IMR-90 (cell line): ENCODE data around the gene KAZN. TPM values are rescaled to one million over a fixed set of nuclear protein-coding genes. Genes with fewer than 3 reads are reported as not detected.

Experiments used
- ATAC-seq: fragments of 200-7000 bp; cut with Tn5 transposase; 2 replicates; pipeline ENCODE4 v1.9.1; 2020; ENCODE audit warnings: low read depth, mild to moderate bottlenecking, moderate library complexity
- BruUV-seq: library from RNA; stranded (reverse); fragments of 400-500 nt; replicated peaks from 2 replicates; lab custom pipeline; 2021; lab: Mats Ljungman, UMichigan
- CTCF ChIA-PET: fragments of 300-600 bp; formaldehyde crosslinking; extraction: SDS; loops from one replicate; lab custom pipeline; 2021; ENCODE audit warnings: antibody characterized with exemption; lab: Yijun Ruan, JAX
- POLR2A ChIA-PET: fragments of 300-600 bp; sonication (Branson Sonifier 250); formaldehyde crosslinking; loops from one replicate; lab custom pipeline; 2022; ENCODE audit warnings: antibody characterized with exemption; ENCODE audit not compliant: unreplicated experiment; lab: Charles Lee
- DNase-seq: peaks from one replicate; pipeline ENCODE4 v3.0.0; 2013
- H2AFZ ChIP-seq: replicated peaks from 2 replicates; pipeline ENCODE3; 2013; ENCODE audit warnings: low read length, mild to moderate bottlenecking; ENCODE audit not compliant: poor library complexity
- H2AK5ac ChIP-seq: 2 replicates; pipeline ENCODE4 v1.6.1; 2013; ENCODE audit warnings: low read depth, low read length, inconsistent platforms
- H2AK9ac ChIP-seq: replicated peaks from 2 replicates; pipeline ENCODE3; 2013; ENCODE audit warnings: mild to moderate bottlenecking, low read depth, low read length, moderate library complexity; ENCODE audit not compliant: poor library complexity
- H2BK120ac ChIP-seq: 2 replicates; pipeline ENCODE4 v1.6.1; 2013; ENCODE audit warnings: low read depth, low read length, inconsistent platforms
- H2BK15ac ChIP-seq: 3 replicates; pipeline ENCODE4 v1.6.1; 2013; ENCODE audit warnings: low read depth, low read length, inconsistent platforms
- H2BK20ac ChIP-seq: 2 replicates; pipeline ENCODE4 v1.6.1; 2013; ENCODE audit warnings: low read depth, mild to moderate bottlenecking, inconsistent platforms, low read length, moderate library complexity
- H2BK5ac ChIP-seq: 2 replicates; pipeline ENCODE4 v1.6.1; 2013; ENCODE audit warnings: mild to moderate bottlenecking, low read depth, low read length, inconsistent platforms; ENCODE audit not compliant: poor library complexity, severe bottlenecking
- H3K14ac ChIP-seq: replicated peaks from 2 replicates; pipeline ENCODE4 v1.6.1; 2013; ENCODE audit warnings: low read depth, low read length, inconsistent platforms
- H3K18ac ChIP-seq: 2 replicates; pipeline ENCODE4 v1.6.1; 2013; ENCODE audit warnings: low read depth, low read length, control low read depth
- H3K23ac ChIP-seq: 2 replicates; pipeline ENCODE4 v1.6.1; 2013; ENCODE audit warnings: low read depth, low read length, inconsistent platforms
- H3K27ac ChIP-seq: 2 replicates; pipeline ENCODE4 v1.5.1; 2013; ENCODE audit warnings: mild to moderate bottlenecking, control low read depth, low read length; ENCODE audit not compliant: insufficient read depth
- H3K27me3 ChIP-seq: 2 replicates; pipeline ENCODE4 v1.6.1; 2013; ENCODE audit warnings: low read length; ENCODE audit not compliant: control insufficient read depth, insufficient read depth
- H3K36me3 ChIP-seq: 2 replicates; pipeline ENCODE4 v1.6.1; 2013; ENCODE audit warnings: low read length, mixed read lengths; ENCODE audit not compliant: control insufficient read depth, insufficient read depth
- H3K4ac ChIP-seq: 2 replicates; pipeline ENCODE4 v1.6.1; 2013; ENCODE audit warnings: low read depth, low read length, inconsistent platforms
- H3K4me1 ChIP-seq: 2 replicates; pipeline ENCODE4 v1.6.1; 2013; ENCODE audit warnings: low read length, mixed read lengths; ENCODE audit not compliant: control insufficient read depth, insufficient read depth
- H3K4me2 ChIP-seq: 2 replicates; pipeline ENCODE4 v1.6.1; 2013; ENCODE audit warnings: low read depth, mild to moderate bottlenecking, control low read depth, low read length, moderate library complexity
- H3K4me3 ChIP-seq: 2 replicates; pipeline ENCODE4 v1.5.1; 2013; ENCODE audit warnings: low read depth, mild to moderate bottlenecking, control low read depth, low read length, moderate library complexity; ENCODE audit not compliant: insufficient read depth
- H3K56ac ChIP-seq: 2 replicates; pipeline ENCODE4 v1.6.1; 2013; ENCODE audit warnings: low read length, inconsistent platforms; ENCODE audit not compliant: insufficient read depth; ENCODE audit errors: extremely low read depth
- H3K79me1 ChIP-seq, 2 experiments: 2 replicates each; pipeline ENCODE4 v1.6.1; 2013; ENCODE audit warnings: low read length in 2 of 2, inconsistent platforms in 1 of 2, low read depth in 1 of 2
- H3K9ac ChIP-seq: 2 replicates; pipeline ENCODE4 v1.6.1; 2013; ENCODE audit warnings: low read depth, low read length, control low read depth
- H3K9me1 ChIP-seq: 2 replicates; pipeline ENCODE4 v1.6.1; 2013; ENCODE audit warnings: low read length, inconsistent platforms; ENCODE audit not compliant: insufficient read depth
- H3K9me3 ChIP-seq: 2 replicates; pipeline ENCODE4 v1.6.1; 2013; ENCODE audit warnings: low read length; ENCODE audit not compliant: control insufficient read depth, insufficient read depth
- H4K20me1 ChIP-seq: 2 replicates; pipeline ENCODE4 v1.6.1; 2013; ENCODE audit warnings: low read length, inconsistent platforms; ENCODE audit not compliant: insufficient read depth
- H4K5ac ChIP-seq: 2 replicates; pipeline ENCODE4 v1.6.1; 2013; ENCODE audit warnings: mild to moderate bottlenecking, low read depth, low read length, control low read depth
- H4K8ac ChIP-seq, 2 experiments: 2 replicates each; pipeline ENCODE4 v1.6.1; 2013; ENCODE audit warnings: low read depth in 2 of 2, low read length in 2 of 2, control low read depth in 1 of 2, inconsistent platforms in 1 of 2
- H4K91ac ChIP-seq: 2 replicates; pipeline ENCODE4 v1.6.1; 2013; ENCODE audit warnings: low read depth, low read length, inconsistent platforms; ENCODE audit not compliant: insufficient read depth
- BHLHE40 ChIP-seq: fragments of 150-350 bp; IDR thresholded peaks from 2 replicates; pipeline ENCODE4 v1.6.1; 2016; ENCODE audit warnings: mild to moderate bottlenecking, low read depth, low read length
- CEBPB ChIP-seq: IDR thresholded peaks from 2 replicates; pipeline ENCODE4 v1.6.1; 2012; ENCODE audit warnings: low read depth, low read length, improper control_type of control experiment
- CHD1 ChIP-seq: IDR thresholded peaks from 2 replicates; pipeline ENCODE4 v1.6.1; 2012; ENCODE audit warnings: low read depth, low read length, improper control_type of control experiment
- CTCF ChIP-seq: conservative IDR thresholded peaks from 2 replicates; pipeline ENCODE4 v1.5.1; 2012; ENCODE audit warnings: mild to moderate bottlenecking, low read depth, low read length, improper control_type of control experiment
- ELK1 ChIP-seq: fragments of 150-350 bp; IDR thresholded peaks from 2 replicates; pipeline ENCODE4 v1.6.1; 2016; ENCODE audit warnings: low read depth, mild to moderate bottlenecking, low read length, moderate library complexity, borderline replicate concordance
- FOS ChIP-seq: fragments of 150-350 bp; IDR thresholded peaks from 2 replicates; pipeline ENCODE4 v1.6.1; 2016; ENCODE audit warnings: low read depth, low read length
- MAFK ChIP-seq: IDR thresholded peaks from 2 replicates; pipeline ENCODE4 v1.6.1; 2012; ENCODE audit warnings: low read depth, low read length, improper control_type of control experiment
- MAZ ChIP-seq: IDR thresholded peaks from 2 replicates; pipeline ENCODE4 v1.6.1; 2012; ENCODE audit warnings: low read depth, mild to moderate bottlenecking, low read length, improper control_type of control experiment, moderate library complexity, borderline replicate concordance
- MXI1 ChIP-seq: IDR thresholded peaks from 2 replicates; pipeline ENCODE4 v1.6.1; 2012; ENCODE audit warnings: low read depth, mild to moderate bottlenecking, low read length, moderate library complexity, borderline replicate concordance
- NFE2L2 ChIP-seq: fragments of 150-350 bp; IDR thresholded peaks from 2 replicates; pipeline ENCODE4 v1.6.1; 2016; ENCODE audit warnings: low read depth, mild to moderate bottlenecking, low read length
- POLR2A ChIP-seq: IDR thresholded peaks from 2 replicates; pipeline ENCODE4 v1.6.1; 2012; ENCODE audit warnings: mild to moderate bottlenecking, low read depth, low read length
- RAD21 ChIP-seq: IDR thresholded peaks from 2 replicates; pipeline ENCODE4 v1.6.1; 2012; ENCODE audit warnings: low read length, improper control_type of control experiment
- RCOR1 ChIP-seq: IDR thresholded peaks from 2 replicates; pipeline ENCODE4 v1.6.1; 2012; ENCODE audit warnings: mild to moderate bottlenecking, low read length, improper control_type of control experiment; ENCODE audit not compliant: insufficient replicate concordance
- RFX5 ChIP-seq: IDR thresholded peaks from 2 replicates; pipeline ENCODE4 v1.8.0; 2012; ENCODE audit warnings: low read depth, mild to moderate bottlenecking, low read length, moderate library complexity
- SMC3 ChIP-seq: fragments of 150-350 bp; IDR thresholded peaks from 2 replicates; pipeline ENCODE4 v1.6.1; 2016; ENCODE audit warnings: low read depth, mild to moderate bottlenecking, antibody characterized with exemption, low read length, moderate library complexity
- USF2 ChIP-seq: fragments of 150-350 bp; IDR thresholded peaks from 2 replicates; pipeline ENCODE4 v1.6.1; 2017; ENCODE audit warnings: mild to moderate bottlenecking, antibody characterized with exemption, low read length, low read depth
- WGBS, 2 experiments: methylation state at CpG; one replicate each; pipeline versions ENCODE4 v1.1.5 to v1.1.7; 2013; ENCODE audit warnings: missing lambda C conversion rate in 2 of 2; ENCODE audit not compliant: insufficient read length in 1 of 2; ENCODE audit errors: extremely low coverage in 2 of 2; 5-methylcytosine and 5-hydroxymethylcytosine counted together
- dilution Hi-C: fragments of 300-500 bp; cut with HindIII; formaldehyde crosslinking; loops from one replicate; pipeline ENCODE4 v1.14.3; 2018; ENCODE audit warnings: low sequenced_read_pairs; ENCODE audit not compliant: unreplicated experiment
- in situ Hi-C: fragments of 300-500 bp; cut with MboI; formaldehyde crosslinking; loops from 3 replicates; pipeline ENCODE4 v1.14.3; 2019; ENCODE audit warnings: low sequenced_read_pairs, inconsistent platforms, mixed read lengths
- intact Hi-C: fragments of 100-400 bp; cut with micrococcal nuclease; formaldehyde crosslinking; loops from 2 replicates; pipeline ENCODE4 v1.10.0; 2022
- polyA plus RNA-seq, 3 experiments: library from polyadenylated mRNA; depleted of rRNA; stranded (reverse); fragments of >200 nt; gene quantifications; 2 replicates each; pipeline ENCODE4 v1.2.3, GENCODE V29; 2012; ENCODE audit warnings: low replicate concordance in 1 of 3
- total RNA-seq: library from RNA; depleted of rRNA; stranded (reverse); fragments of >200 nt; gene quantifications from 2 replicates; pipeline ENCODE4 v1.2.3, GENCODE V29; 2012

The KAZN gene
- total and polyA plus RNA-seq, 2 of the 4 experiments (the other 2 are of a cell fraction) = 5.2 to 10.5 TPM

DNA sequence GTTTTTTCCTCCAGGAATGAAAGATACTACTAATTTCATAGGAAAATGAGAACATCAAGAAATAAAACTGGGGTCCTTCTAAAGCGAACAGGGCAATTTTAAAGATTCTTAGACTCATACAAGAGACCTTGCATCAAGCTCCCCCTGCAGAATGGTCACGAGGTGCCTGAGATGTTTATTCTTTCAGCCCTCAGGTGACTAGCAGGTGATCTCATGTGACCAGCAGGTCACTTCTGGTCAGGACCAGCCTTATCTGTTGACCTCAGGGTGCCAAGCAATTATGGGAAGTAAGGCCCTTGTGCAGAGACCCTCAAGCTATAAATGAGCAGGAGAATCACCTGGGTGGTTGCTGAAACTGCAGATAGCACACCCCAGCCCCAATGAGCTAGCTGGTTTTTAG, 534.5 kb downstream of the KAZN start:
- no TSS peak for BruUV-seq
- Histone ChIP-seq H4K8ac (no peak overlapping the region), H2BK120ac (no peak overlapping the region), H3K4me3 (no peak overlapping the region), H3K36me3 (no peaks in the 10 kb centered on the region), H3K27ac (no peak overlapping the region), H4K91ac (no peak overlapping the region), H2AFZ (no peak overlapping the region), H3K56ac (no peak overlapping the region), H3K79me1 (no peaks in the 10 kb centered on the region), H2BK5ac (no peak overlapping the region), H3K9me1 (no peaks in the 10 kb centered on the region), H3K9me3 (peaks cover 5% of the 10 kb centered on the region), H4K5ac (no peak overlapping the region), H3K14ac (no peak overlapping the region), H3K4me1 (no peaks in the 10 kb centered on the region), H3K18ac (no peak overlapping the region), H3K4ac (no peak overlapping the region), H3K4me2 (no peak overlapping the region), H2AK5ac (no peak overlapping the region), H4K20me1 (no peaks in the 10 kb centered on the region), H2BK15ac (no peak overlapping the region), H3K9ac (no peak overlapping the region), H3K23ac (no peak overlapping the region), H2BK20ac (no peak overlapping the region), H2AK9ac (no peak overlapping the region), H3K27me3 (peaks cover 21% of the 10 kb centered on the region)
- in situ Hi-C loops (no loop called here), dilution Hi-C loops (no loop called here), intact Hi-C loops (no loop called here)
- ChIA-PET CTCF (interaction anchor here (0.6 to 1.3 kb wide), 2 partner anchors 9 to 295 kb away, joined by 3 to 4 read pairs; no protein-coding TSS in a partner anchor), POLR2A (no interaction called here)
- DNase-seq = no peak
- no peak for TF ChIP-seq FOS
- no peak for TF ChIP-seq POLR2A
- TF ChIP-seq NFE2L2 = no peak
- no peak for TF ChIP-seq ELK1
- TF ChIP-seq MXI1 = no peak
- TF ChIP-seq CTCF = no peak
- no peak for TF ChIP-seq USF2
- no peak for TF ChIP-seq CHD1
- no peak for TF ChIP-seq SMC3
- no peak for TF ChIP-seq BHLHE40
- no peak for TF ChIP-seq CEBPB
- no peak for TF ChIP-seq MAFK
- TF ChIP-seq MAZ = no peak
- no peak for TF ChIP-seq RFX5
- TF ChIP-seq RAD21 = no peak
- TF ChIP-seq RCOR1 = no peak
- ATAC-seq = no peak
- WGBS, 2 experiments = no CpG with 5 or more reads among the region's 2 CpGs
